Measurements from ENCODE around the gene SOS2. TPM values are rescaled to one million over a fixed set of nuclear protein-coding genes. Genes with fewer than 3 reads are reported as not detected.

Gene SOS2
- total RNA-seq, 4 donors from 2014 or later, result 43.4 to 69.9 (median 57.9) TPM

- Histone ChIP-seq H3K27ac (no peak overlapping the region), H3K27me3 (no peaks in the 10 kb centered on the region), H3K36me3 (no peaks in the 10 kb centered on the region), H3K4me3 (replicated peaks in 1 of 3) (no peak overlapping the region), H3K9me3 (no peaks in the 10 kb centered on the region), H3K4me1 (no peaks in the 10 kb centered on the region)
- no peak for TF ChIP-seq CTCF (IDR thresholded peaks at IDR 0.05)
- intact Hi-C loops (cut with DNase I), result no loop called here
- 50% methylated on average over 2 of the region's 2 CpGs for WGBS, 2 donors
- DNase-seq, result no peak
These were observed 142.6 kb downstream of the SOS2 start for GRCh38 chr14:50088731-50089130.

- intact Hi-C loops (cut with DNase I), result no loop called here
- DNase-seq, result no peak
- Histone ChIP-seq H3K27ac (no peak overlapping the region), H3K4me3 (replicated peaks in 1 of 3) (no peak overlapping the region), H3K27me3 (no peaks in the 10 kb centered on the region), H3K4me1 (no peaks in the 10 kb centered on the region), H3K36me3 (no peaks in the 10 kb centered on the region), H3K9me3 (no peaks in the 10 kb centered on the region)
- no peak for TF ChIP-seq POLR2A (IDR thresholded peaks at IDR 0.05)
- TF ChIP-seq CTCF (IDR thresholded peaks at IDR 0.05), result no peak
- WGBS, 2 donors, result 90 to 95% methylated on average over 2 of the region's 2 CpGs
These were observed 143.3 kb downstream of the SOS2 start for GRCh38 chr14:50088117-50088515.

- Histone ChIP-seq H3K36me3 (no peaks in the 10 kb centered on the region), H3K4me3 (replicated peaks in 1 of 3) (no peak overlapping the region), H3K4me1 (no peaks in the 10 kb centered on the region), H3K27me3 (no peaks in the 10 kb centered on the region), H3K9me3 (no peaks in the 10 kb centered on the region), H3K27ac (no peak overlapping the region)
- intact Hi-C loops (cut with DNase I), result no loop called here
- no peak for TF ChIP-seq POLR2A (IDR thresholded peaks at IDR 0.05)
- TF ChIP-seq CTCF (IDR thresholded peaks at IDR 0.05), result no peak
- 67 to 80% methylated on average over 1 of the region's 1 CpG for WGBS, 2 donors
- DNase-seq, result no peak
These were observed 143.8 kb downstream of the SOS2 start for GRCh38 chr14:50087341-50088116.

- no peak for TF ChIP-seq POLR2A (IDR thresholded peaks at IDR 0.05)
- no peak for DNase-seq
- Histone ChIP-seq H3K4me1 (no peaks in the 10 kb centered on the region), H3K27me3 (no peaks in the 10 kb centered on the region), H3K27ac (no peak overlapping the region), H3K4me3 (replicated peaks in 1 of 3) (no peak overlapping the region), H3K9me3 (no peaks in the 10 kb centered on the region), H3K36me3 (no peaks in the 10 kb centered on the region)
- intact Hi-C loops (cut with DNase I), result no loop called here
- WGBS, 2 donors, result 87 to 92% methylated on average over 2 of the region's 2 CpGs
These were observed 145.1 kb downstream of the SOS2 start for GRCh38 chr14:50086321-50086711.

- Histone ChIP-seq H3K36me3 (no peaks in the 10 kb centered on the region), H3K9me3 (no peaks in the 10 kb centered on the region), H3K27me3 (no peaks in the 10 kb centered on the region), H3K4me3 (replicated peaks in 1 of 3) (no peak overlapping the region), H3K27ac (no peak overlapping the region), H3K4me1 (no peaks in the 10 kb centered on the region)
- no peak for DNase-seq
- 82 to 89% methylated on average over 10 of the region's 10 CpGs for WGBS, 2 donors
- intact Hi-C loops (cut with DNase I), result no loop called here
- TF ChIP-seq POLR2A (IDR thresholded peaks at IDR 0.05), result no peak
- no peak for TF ChIP-seq CTCF (IDR thresholded peaks at IDR 0.05)
These were observed 145.6 kb downstream of the SOS2 start for GRCh38 chr14:50085570-50086320.
